ENCODE results near the gene HECTD1. TPM values are rescaled to one million over a fixed set of nuclear protein-coding genes. Genes with fewer than 3 reads are reported as not detected.

Gene HECTD1
- total and polyA plus RNA-seq, 9 of the 15 experiments (the other 6 are each of a cell fraction or from before 2014, with no cell fraction given) = 27.9 to 111 (median 78.1) TPM

DNA sequence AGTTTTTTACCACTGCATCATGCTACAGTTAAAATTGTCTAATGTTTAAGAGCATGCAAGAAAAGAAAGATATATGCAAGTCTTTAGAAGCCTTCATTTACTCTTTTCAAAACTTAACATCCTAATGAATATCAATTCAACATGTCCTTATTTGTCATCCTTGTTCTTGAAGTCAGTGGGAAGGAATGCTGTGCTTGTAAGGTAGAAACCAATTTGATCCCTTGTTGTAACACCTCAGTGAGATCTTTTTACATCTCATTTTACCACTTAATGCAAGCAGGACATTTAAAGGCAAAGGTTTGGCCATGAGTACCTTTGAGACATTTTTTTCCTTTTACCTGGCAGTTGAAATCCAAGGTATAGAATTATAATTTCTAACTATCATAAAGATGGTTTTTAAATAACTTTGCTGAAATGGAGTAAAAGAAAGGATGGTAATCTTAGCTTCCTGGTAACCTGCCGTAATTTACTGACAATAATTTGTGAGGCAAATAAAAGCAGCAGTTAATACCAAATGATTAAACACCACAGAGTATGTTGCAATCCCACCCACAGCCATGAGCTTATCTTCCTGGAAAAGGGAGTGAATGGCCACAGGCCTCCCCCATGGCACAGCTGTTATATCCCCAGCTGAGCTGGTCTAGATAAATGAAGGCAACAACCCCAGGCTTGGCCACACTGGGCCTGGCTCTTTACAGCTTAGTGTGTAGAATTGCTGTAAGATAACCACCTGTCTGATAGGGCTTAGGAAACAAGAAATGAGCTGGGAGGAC lies 148.3 kb downstream of the HECTD1 start (continued):
- TF ChIP-seq, protein P1, sequence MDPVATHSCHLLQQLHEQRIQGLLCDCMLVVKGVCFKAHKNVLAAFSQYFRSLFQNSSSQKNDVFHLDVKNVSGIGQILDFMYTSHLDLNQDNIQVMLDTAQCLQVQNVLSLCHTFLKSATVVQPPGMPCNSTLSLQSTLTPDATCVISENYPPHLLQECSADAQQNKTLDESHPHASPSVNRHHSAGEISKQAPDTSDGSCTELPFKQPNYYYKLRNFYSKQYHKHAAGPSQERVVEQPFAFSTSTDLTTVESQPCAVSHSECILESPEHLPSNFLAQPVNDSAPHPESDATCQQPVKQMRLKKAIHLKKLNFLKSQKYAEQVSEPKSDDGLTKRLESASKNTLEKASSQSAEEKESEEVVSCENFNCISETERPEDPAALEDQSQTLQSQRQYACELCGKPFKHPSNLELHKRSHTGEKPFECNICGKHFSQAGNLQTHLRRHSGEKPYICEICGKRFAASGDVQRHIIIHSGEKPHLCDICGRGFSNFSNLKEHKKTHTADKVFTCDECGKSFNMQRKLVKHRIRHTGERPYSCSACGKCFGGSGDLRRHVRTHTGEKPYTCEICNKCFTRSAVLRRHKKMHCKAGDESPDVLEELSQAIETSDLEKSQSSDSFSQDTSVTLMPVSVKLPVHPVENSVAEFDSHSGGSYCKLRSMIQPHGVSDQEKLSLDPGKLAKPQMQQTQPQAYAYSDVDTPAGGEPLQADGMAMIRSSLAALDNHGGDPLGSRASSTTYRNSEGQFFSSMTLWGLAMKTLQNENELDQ (CRISPR knock-in tag; IDR thresholded peaks at IDR 0.05; ENCODE audit: borderline replicate concordance) = no peak
- TF ChIP-seq CBFA2T3 (IDR thresholded peaks at IDR 0.05) = peak; percentile 100
- TF ChIP-seq NR2C1 (IDR thresholded peaks at IDR 0.05) = no peak
- TF ChIP-seq NR2C1 (tag; IDR thresholded peaks at IDR 0.05) = peak; percentile 81
- peak; percentile 74; the same call in 1 of the 2 replicates for TF ChIP-seq ZNF668 (CRISPR knock-in tag; IDR thresholded peaks at IDR 0.05)
- TF ChIP-seq MTA2 (IDR thresholded peaks at IDR 0.05; ENCODE audit: low read depth) = peak; percentile 99
- TF ChIP-seq ZFP1 (CRISPR knock-in tag; IDR thresholded peaks at IDR 0.05) = peak; percentile 74; the same call in 1 of the 2 replicates
- TF ChIP-seq ZNF644 (tag; IDR thresholded peaks at IDR 0.05; ENCODE audit: low read depth) = peak; percentile 80
- TF ChIP-seq, protein P2, sequence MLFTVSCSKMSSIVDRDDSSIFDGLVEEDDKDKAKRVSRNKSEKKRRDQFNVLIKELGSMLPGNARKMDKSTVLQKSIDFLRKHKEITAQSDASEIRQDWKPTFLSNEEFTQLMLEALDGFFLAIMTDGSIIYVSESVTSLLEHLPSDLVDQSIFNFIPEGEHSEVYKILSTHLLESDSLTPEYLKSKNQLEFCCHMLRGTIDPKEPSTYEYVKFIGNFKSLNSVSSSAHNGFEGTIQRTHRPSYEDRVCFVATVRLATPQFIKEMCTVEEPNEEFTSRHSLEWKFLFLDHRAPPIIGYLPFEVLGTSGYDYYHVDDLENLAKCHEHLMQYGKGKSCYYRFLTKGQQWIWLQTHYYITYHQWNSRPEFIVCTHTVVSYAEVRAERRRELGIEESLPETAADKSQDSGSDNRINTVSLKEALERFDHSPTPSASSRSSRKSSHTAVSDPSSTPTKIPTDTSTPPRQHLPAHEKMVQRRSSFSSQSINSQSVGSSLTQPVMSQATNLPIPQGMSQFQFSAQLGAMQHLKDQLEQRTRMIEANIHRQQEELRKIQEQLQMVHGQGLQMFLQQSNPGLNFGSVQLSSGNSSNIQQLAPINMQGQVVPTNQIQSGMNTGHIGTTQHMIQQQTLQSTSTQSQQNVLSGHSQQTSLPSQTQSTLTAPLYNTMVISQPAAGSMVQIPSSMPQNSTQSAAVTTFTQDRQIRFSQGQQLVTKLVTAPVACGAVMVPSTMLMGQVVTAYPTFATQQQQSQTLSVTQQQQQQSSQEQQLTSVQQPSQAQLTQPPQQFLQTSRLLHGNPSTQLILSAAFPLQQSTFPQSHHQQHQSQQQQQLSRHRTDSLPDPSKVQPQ (CRISPR knock-in tag; IDR thresholded peaks at IDR 0.05; ENCODE audit: borderline replicate concordance) = no peak
- TF ChIP-seq, protein P3, sequence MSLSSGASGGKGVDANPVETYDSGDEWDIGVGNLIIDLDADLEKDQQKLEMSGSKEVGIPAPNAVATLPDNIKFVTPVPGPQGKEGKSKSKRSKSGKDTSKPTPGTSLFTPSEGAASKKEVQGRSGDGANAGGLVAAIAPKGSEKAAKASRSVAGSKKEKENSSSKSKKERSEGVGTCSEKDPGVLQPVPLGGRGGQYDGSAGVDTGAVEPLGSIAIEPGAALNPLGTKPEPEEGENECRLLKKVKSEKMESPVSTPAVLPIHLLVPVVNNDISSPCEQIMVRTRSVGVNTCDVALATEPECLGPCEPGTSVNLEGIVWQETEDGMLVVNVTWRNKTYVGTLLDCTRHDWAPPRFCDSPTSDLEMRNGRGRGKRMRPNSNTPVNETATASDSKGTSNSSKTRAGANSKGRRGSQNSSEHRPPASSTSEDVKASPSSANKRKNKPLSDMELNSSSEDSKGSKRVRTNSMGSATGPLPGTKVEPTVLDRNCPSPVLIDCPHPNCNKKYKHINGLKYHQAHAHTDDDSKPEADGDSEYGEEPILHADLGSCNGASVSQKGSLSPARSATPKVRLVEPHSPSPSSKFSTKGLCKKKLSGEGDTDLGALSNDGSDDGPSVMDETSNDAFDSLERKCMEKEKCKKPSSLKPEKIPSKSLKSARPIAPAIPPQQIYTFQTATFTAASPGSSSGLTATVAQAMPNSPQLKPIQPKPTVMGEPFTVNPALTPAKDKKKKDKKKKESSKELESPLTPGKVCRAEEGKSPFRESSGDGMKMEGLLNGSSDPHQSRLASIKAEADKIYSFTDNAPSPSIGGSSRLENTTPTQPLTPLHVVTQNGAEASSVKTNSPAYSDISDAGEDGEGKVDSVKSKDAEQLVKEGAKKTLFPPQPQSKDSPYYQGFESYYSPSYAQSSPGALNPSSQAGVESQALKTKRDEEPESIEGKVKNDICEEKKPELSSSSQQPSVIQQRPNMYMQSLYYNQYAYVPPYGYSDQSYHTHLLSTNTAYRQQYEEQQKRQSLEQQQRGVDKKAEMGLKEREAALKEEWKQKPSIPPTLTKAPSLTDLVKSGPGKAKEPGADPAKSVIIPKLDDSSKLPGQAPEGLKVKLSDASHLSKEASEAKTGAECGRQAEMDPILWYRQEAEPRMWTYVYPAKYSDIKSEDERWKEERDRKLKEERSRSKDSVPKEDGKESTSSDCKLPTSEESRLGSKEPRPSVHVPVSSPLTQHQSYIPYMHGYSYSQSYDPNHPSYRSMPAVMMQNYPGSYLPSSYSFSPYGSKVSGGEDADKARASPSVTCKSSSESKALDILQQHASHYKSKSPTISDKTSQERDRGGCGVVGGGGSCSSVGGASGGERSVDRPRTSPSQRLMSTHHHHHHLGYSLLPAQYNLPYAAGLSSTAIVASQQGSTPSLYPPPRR (CRISPR knock-in tag; IDR thresholded peaks at IDR 0.05; ENCODE audit: borderline replicate concordance) = peak; percentile 95
- TF ChIP-seq, protein P4, sequence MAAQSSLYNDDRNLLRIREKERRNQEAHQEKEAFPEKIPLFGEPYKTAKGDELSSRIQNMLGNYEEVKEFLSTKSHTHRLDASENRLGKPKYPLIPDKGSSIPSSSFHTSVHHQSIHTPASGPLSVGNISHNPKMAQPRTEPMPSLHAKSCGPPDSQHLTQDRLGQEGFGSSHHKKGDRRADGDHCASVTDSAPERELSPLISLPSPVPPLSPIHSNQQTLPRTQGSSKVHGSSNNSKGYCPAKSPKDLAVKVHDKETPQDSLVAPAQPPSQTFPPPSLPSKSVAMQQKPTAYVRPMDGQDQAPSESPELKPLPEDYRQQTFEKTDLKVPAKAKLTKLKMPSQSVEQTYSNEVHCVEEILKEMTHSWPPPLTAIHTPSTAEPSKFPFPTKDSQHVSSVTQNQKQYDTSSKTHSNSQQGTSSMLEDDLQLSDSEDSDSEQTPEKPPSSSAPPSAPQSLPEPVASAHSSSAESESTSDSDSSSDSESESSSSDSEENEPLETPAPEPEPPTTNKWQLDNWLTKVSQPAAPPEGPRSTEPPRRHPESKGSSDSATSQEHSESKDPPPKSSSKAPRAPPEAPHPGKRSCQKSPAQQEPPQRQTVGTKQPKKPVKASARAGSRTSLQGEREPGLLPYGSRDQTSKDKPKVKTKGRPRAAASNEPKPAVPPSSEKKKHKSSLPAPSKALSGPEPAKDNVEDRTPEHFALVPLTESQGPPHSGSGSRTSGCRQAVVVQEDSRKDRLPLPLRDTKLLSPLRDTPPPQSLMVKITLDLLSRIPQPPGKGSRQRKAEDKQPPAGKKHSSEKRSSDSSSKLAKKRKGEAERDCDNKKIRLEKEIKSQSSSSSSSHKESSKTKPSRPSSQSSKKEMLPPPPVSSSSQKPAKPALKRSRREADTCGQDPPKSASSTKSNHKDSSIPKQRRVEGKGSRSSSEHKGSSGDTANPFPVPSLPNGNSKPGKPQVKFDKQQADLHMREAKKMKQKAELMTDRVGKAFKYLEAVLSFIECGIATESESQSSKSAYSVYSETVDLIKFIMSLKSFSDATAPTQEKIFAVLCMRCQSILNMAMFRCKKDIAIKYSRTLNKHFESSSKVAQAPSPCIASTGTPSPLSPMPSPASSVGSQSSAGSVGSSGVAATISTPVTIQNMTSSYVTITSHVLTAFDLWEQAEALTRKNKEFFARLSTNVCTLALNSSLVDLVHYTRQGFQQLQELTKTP (IDR thresholded peaks at IDR 0.05; ENCODE audit: low read depth in 1 of 2, partially characterized antibody in 2 of 2) = peak; percentile 15 to 85
- peak; percentile 76 for TF ChIP-seq CREM (IDR thresholded peaks at IDR 0.05; ENCODE audit: low read depth)

All from K562 (cell line).